HepG2 (cell line): ENCODE data around the gene CDC27. TPM values are rescaled to one million over a fixed set of nuclear protein-coding genes. Genes with fewer than 3 reads are reported as not detected.

Source experiments
- AKNA ChIP-seq: sonication (generic); formaldehyde crosslinking; IDR thresholded peaks from 2 replicates; pipeline ENCODE4 v1.4.0; 2020; ENCODE audit warnings: missing genetic modification reagents, borderline replicate concordance
- DNMT3B ChIP-seq: conservative IDR thresholded peaks from 2 replicates; pipeline ENCODE4 v1.6.1; 2016; ENCODE audit warnings: missing biosample characterization, control low read depth
- PHF8 ChIP-seq: sonication (generic); formaldehyde crosslinking; IDR thresholded peaks from 2 replicates; pipeline ENCODE4 v1.5.0; 2020; ENCODE audit warnings: missing genetic modification reagents
- PITX1 ChIP-seq: sonication (generic); formaldehyde crosslinking; IDR thresholded peaks from 2 replicates; pipeline ENCODE4 v1.5.1; 2020; ENCODE audit warnings: mild to moderate bottlenecking, missing genetic modification reagents
- POGK ChIP-seq: sonication (generic); formaldehyde crosslinking; conservative IDR thresholded peaks from 2 replicates; pipeline ENCODE4 v1.8.0; 2022; ENCODE audit warnings: mild to moderate bottlenecking, moderate library complexity, missing genetic modification reagents
- STAT5B ChIP-seq: sonication (generic); formaldehyde crosslinking; IDR thresholded peaks from 2 replicates; pipeline ENCODE4 v1.4.0; 2020; ENCODE audit warnings: missing genetic modification reagents
- THYN1 ChIP-seq: sonication (generic); formaldehyde crosslinking; IDR thresholded peaks from 2 replicates; pipeline ENCODE4 v1.8.1; 2023; ENCODE audit warnings: low read depth, mild to moderate bottlenecking, moderate library complexity, missing genetic modification reagents, borderline replicate concordance
- U2AF1 ChIP-seq: fragments of 200-400 bp; formaldehyde crosslinking; optimal IDR thresholded peaks from 2 replicates; pipeline ENCODE3; 2017; ENCODE audit warnings: mild to moderate bottlenecking, low read depth, low read length
- YY1 ChIP-seq: IDR thresholded peaks from 2 replicates; pipeline ENCODE4 v1.6.1; 2011; ENCODE audit warnings: low read length, low read depth, moderate library complexity, mild to moderate bottlenecking; ENCODE audit not compliant: insufficient read depth, insufficient replicate concordance
- ZMYM3 ChIP-seq: sonication (generic); formaldehyde crosslinking; IDR thresholded peaks from 2 replicates; pipeline ENCODE4 v1.5.1; 2020; ENCODE audit warnings: mild to moderate bottlenecking, missing genetic modification reagents
- ZNF20 ChIP-seq: sonication (generic); formaldehyde crosslinking; IDR thresholded peaks from 2 replicates; pipeline ENCODE4 v1.4.0; 2020; ENCODE audit warnings: mild to moderate bottlenecking, moderate library complexity, missing genetic modification reagents
- ZNF30 ChIP-seq: sonication (generic); formaldehyde crosslinking; IDR thresholded peaks from 2 replicates; pipeline ENCODE4 v1.5.0; 2020; ENCODE audit warnings: mild to moderate bottlenecking, missing genetic modification reagents
- ZNF451 ChIP-seq: sonication (generic); formaldehyde crosslinking; IDR thresholded peaks from 2 replicates; pipeline ENCODE4 v1.5.0; 2020; ENCODE audit warnings: mild to moderate bottlenecking, missing genetic modification reagents
- ZNF788 ChIP-seq: sonication (generic); formaldehyde crosslinking; IDR thresholded peaks from 2 replicates; pipeline ENCODE4 v1.5.0; 2020; ENCODE audit warnings: mild to moderate bottlenecking, missing genetic modification reagents, borderline replicate concordance
- ZSCAN20 ChIP-seq: sonication (generic); formaldehyde crosslinking; IDR thresholded peaks from 2 replicates; pipeline ENCODE4 v1.4.0; 2020; ENCODE audit warnings: missing genetic modification reagents, mild to moderate bottlenecking, borderline replicate concordance
- polyA plus RNA-seq, 8 experiments: library from polyadenylated mRNA; depleted of rRNA in 3 of 8; stranded (reverse) in 7 of 8; unstranded in 1 of 8; fragments of >200 nt; fragmentation: Illumina TruSeq in 4 of 8; extraction: Trizol in 4 of 8; gene quantifications; 2 replicates each; pipeline versions ENCODE4 v1.2.1 to v1.2.3, GENCODE V29; 2011 to 2016; ENCODE audit warnings: low read depth in 4 of 8, missing spikeins in 1 of 8, mixed read lengths in 1 of 8; ENCODE audit not compliant: insufficient read depth in 1 of 8
- total RNA-seq, 5 experiments: library from RNA; depleted of rRNA; stranded (reverse); fragments of >200 nt; fragmentation: Illumina TruSeq; extraction: Trizol; gene quantifications; 2 replicates each; pipeline ENCODE4 v1.2.3, GENCODE V29; 2016; ENCODE audit warnings: low read depth in 1 of 5
- TF ChIP-seq, protein P1 (sequence below): sonication (generic); formaldehyde crosslinking; IDR thresholded peaks from 2 replicates; pipeline ENCODE4 v1.8.1; 2023; ENCODE audit warnings: mild to moderate bottlenecking, missing genetic modification reagents
- TF ChIP-seq, protein P2 (sequence below): sonication (generic); formaldehyde crosslinking; IDR thresholded peaks from 2 replicates; pipeline ENCODE4 v1.8.0; 2022; ENCODE audit warnings: mild to moderate bottlenecking, missing genetic modification reagents, moderate library complexity
- TF ChIP-seq, protein P3 (sequence below): sonication (generic); formaldehyde crosslinking; IDR thresholded peaks from 2 replicates; pipeline ENCODE4 v1.4.0; 2020; ENCODE audit warnings: missing genetic modification reagents

Gene CDC27
- total and polyA plus RNA-seq, 2 of the 13 experiments (the other 11 are each of a cell fraction or from before 2014, with no cell fraction given): 80.7 to 102 TPM

DNA sequence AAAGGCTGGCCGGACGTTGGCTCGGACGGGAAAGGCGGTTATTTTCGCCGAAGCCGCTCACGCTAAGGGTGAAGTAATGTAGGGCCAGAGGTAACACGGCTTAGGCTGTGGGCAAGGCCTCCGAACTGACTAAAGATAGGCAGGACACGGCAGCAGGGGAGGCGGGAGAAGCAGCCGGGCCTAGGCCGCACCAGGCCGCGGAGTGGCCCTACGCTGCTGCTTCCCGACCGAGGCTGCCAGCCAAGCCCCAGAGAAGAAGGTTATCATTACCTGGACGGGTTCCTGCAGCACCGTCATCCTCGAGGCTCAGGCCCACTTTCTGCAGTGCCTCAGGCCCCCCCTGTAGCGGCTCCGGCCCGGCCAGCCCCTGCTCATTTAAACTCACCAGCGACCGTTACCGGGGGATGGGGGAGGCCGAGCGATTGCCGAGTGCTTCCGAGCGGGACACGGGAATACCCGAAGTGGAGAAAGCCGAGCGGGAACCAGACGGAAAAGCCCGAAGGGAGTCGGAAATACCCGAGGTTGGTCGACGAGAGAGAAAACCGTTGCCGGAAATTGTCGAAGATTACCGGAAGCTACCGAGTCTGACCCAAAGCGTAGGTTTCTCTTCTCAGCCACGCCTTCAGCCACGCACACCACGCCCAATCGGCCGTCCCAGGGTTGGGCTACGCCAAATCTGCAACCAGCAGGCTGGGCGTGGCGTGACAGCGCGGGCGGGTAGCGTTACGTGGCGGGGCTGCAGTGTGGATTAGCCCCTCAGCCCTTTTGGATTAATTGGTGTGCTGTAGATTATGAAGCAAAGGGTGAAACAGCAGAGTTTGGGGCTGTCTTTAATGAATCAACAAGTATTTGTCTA is at the start of gene CDC27 (continued):
- TF ChIP-seq, protein P1, sequence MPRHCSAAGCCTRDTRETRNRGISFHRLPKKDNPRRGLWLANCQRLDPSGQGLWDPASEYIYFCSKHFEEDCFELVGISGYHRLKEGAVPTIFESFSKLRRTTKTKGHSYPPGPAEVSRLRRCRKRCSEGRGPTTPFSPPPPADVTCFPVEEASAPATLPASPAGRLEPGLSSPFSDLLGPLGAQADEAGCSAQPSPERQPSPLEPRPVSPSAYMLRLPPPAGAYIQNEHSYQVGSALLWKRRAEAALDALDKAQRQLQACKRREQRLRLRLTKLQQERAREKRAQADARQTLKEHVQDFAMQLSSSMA: peak; percentile 94; the same call in 1 of the 2 replicates
- TF ChIP-seq PITX1 (CRISPR knock-in tag) (peak; percentile 78; the same call in 1 of the 2 replicates), ZNF30 (CRISPR knock-in tag) (0 out of 2 replicates have a peak, but pooled peaks have one; percentile 87), AKNA (CRISPR knock-in tag) (peak; percentile 98), POGK (CRISPR knock-in tag) (peak; percentile 78; the same call in 1 of the 2 replicates), DNMT3B (CRISPR knock-in tag) (peak; percentile 84), PHF8 (peak; percentile 100), ZNF451 (CRISPR knock-in tag) (peak; percentile 85; the same call in 1 of the 2 replicates), THYN1 (no peak), ZNF788 (CRISPR knock-in tag) (peak; percentile 86), ZMYM3 (CRISPR knock-in tag) (peak; percentile 67), U2AF1 (peak; percentile 78), STAT5B (CRISPR knock-in tag) (no peak; the same call in 1 of the 2 replicates), ZSCAN20 (CRISPR knock-in tag) (peak; percentile 91), YY1 (no peak), ZNF20 (CRISPR knock-in tag) (peak; percentile 98)
- TF ChIP-seq, protein P2, sequence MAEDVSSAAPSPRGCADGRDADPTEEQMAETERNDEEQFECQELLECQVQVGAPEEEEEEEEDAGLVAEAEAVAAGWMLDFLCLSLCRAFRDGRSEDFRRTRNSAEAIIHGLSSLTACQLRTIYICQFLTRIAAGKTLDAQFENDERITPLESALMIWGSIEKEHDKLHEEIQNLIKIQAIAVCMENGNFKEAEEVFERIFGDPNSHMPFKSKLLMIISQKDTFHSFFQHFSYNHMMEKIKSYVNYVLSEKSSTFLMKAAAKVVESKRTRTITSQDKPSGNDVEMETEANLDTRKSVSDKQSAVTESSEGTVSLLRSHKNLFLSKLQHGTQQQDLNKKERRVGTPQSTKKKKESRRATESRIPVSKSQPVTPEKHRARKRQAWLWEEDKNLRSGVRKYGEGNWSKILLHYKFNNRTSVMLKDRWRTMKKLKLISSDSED (CRISPR knock-in tag): peak; percentile 65; the same call in 1 of the 2 replicates
- TF ChIP-seq, protein P3, sequence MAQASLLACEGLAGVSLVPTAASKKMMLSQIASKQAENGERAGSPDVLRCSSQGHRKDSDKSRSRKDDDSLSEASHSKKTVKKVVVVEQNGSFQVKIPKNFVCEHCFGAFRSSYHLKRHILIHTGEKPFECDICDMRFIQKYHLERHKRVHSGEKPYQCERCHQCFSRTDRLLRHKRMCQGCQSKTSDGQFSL (CRISPR knock-in tag): 0 out of 2 replicates have a peak, but pooled peaks have one; percentile 39
